Measurements from ENCODE around the gene YPEL1. TPM values are rescaled to one million over a fixed set of nuclear protein-coding genes. Genes with fewer than 3 reads are reported as not detected.
A peak's percentile ranks its signal among the peaks of the same experiment; 100 is the strongest.
"Not testable (repeated sequence)": the region's sequence is repeated elsewhere in the genome, so short reads cannot be mapped to it uniquely, and the experiment has no call there.

Gene YPEL1
- total RNA-seq, 1 donor from 2014 or later = 3.0 TPM

GRCh38 chr22:21753374-21754111 is 17.9 kb upstream of the YPEL1 start:
- DNase-seq (ENCODE audit: low read depth) = no peak

GRCh38 chr22:21752276-21752675 is 16.7 kb upstream of the YPEL1 start:
- no peak for DNase-seq (ENCODE audit: low read depth)

GRCh38 chr22:21745948-21746347 is 10.4 kb upstream of the YPEL1 start:
- DNase-seq (ENCODE audit: low read depth) = no peak

- peak; percentile 10 for DNase-seq (ENCODE audit: low read depth)
These were observed 9.3 kb upstream of the YPEL1 start for GRCh38 chr22:21744917-21745316.

- DNase-seq (ENCODE audit: low read depth) = no peak
These were observed 6.2 kb upstream of the YPEL1 start for GRCh38 chr22:21741790-21742189.

GRCh38 chr22:21741059-21741458 is 5.5 kb upstream of the YPEL1 start:
- DNase-seq (ENCODE audit: low read depth) = no peak

- DNase-seq (ENCODE audit: low read depth) = no peak
These were observed 4.3 kb upstream of the YPEL1 start for GRCh38 chr22:21739828-21740377.

GRCh38 chr22:21738966-21739365 is 3.4 kb upstream of the YPEL1 start:
- no peak for DNase-seq (ENCODE audit: low read depth)

GRCh38 chr22:21738081-21738480 is 2.5 kb upstream of the YPEL1 start:
- DNase-seq (ENCODE audit: low read depth) = no peak

- DNase-seq (ENCODE audit: low read depth) = no peak
These were observed 1.4 kb upstream of the YPEL1 start for GRCh38 chr22:21736948-21737347.

GRCh38 chr22:21736084-21736642 is 569 bp upstream of the YPEL1 start:
- DNase-seq (ENCODE audit: low read depth) = no peak

- DNase-seq (ENCODE audit: low read depth) = no peak
These were observed 924 bp downstream of the YPEL1 start for GRCh38 chr22:21734540-21735199.

- no peak for DNase-seq (ENCODE audit: low read depth)
These were observed 4.1 kb downstream of the YPEL1 start for GRCh38 chr22:21731503-21731902.

- DNase-seq (ENCODE audit: low read depth) = no peak
These were observed 4.9 kb downstream of the YPEL1 start for GRCh38 chr22:21730535-21731308.

GRCh38 chr22:21729184-21729583 is 6.4 kb downstream of the YPEL1 start:
- DNase-seq (ENCODE audit: low read depth) = not testable (repeated sequence)

GRCh38 chr22:21728270-21728669 is 7.3 kb downstream of the YPEL1 start:
- no peak for DNase-seq (ENCODE audit: low read depth)

GRCh38 chr22:21727768-21728167 is 7.8 kb downstream of the YPEL1 start:
- DNase-seq (ENCODE audit: low read depth) = no peak

- no peak for DNase-seq (ENCODE audit: low read depth)
These were observed 8.4 kb downstream of the YPEL1 start for GRCh38 chr22:21727159-21727558.

GRCh38 chr22:21726650-21727049 is 8.9 kb downstream of the YPEL1 start:
- no peak for DNase-seq (ENCODE audit: low read depth)

- no peak for DNase-seq (ENCODE audit: low read depth)
These were observed 9.5 kb downstream of the YPEL1 start for GRCh38 chr22:21725956-21726649.

GRCh38 chr22:21724496-21724895 is 11.1 kb downstream of the YPEL1 start:
- not testable (repeated sequence) for DNase-seq (ENCODE audit: low read depth)

Measured in renal cortical epithelial cell (primary cell).